ENCODE data around the gene LGI1.

The LGI1 gene

DNA sequence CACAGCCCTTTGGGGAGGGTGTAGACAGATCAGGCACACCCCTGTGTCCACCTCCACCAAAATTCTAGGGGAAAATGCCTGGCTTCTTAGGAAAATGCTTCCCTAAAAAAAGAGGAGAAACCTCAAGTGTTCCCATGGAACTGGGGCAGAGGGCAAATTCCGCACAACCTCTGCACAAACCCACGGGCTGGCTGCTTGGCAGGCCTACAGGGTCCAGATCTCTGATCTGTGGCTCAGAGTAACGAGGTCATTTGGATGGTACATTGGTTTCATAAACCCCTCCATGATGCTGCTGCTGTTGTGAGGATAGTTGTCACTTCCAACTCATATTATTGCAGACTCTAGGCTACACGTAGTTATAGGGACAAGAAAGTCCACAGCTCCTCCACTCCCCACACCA lies 16.0 kb downstream of the LGI1 start:
- H3K27me3 ChIP-seq (replicated peaks), result no peaks in the 10 kb centered on the region
- in situ Hi-C loops (cut with HindIII; ENCODE audit: low pct_ligation_motif_present, low sequenced_read_pairs), result no loop called here
- H3K36me3 ChIP-seq (replicated peaks), result no peaks in the 10 kb centered on the region
- no peak overlapping the region for H3K4me3 ChIP-seq (ENCODE audit: low read depth, low read length)
- H3K27ac ChIP-seq, result no peak overlapping the region
- TF ChIP-seq, protein P1, sequence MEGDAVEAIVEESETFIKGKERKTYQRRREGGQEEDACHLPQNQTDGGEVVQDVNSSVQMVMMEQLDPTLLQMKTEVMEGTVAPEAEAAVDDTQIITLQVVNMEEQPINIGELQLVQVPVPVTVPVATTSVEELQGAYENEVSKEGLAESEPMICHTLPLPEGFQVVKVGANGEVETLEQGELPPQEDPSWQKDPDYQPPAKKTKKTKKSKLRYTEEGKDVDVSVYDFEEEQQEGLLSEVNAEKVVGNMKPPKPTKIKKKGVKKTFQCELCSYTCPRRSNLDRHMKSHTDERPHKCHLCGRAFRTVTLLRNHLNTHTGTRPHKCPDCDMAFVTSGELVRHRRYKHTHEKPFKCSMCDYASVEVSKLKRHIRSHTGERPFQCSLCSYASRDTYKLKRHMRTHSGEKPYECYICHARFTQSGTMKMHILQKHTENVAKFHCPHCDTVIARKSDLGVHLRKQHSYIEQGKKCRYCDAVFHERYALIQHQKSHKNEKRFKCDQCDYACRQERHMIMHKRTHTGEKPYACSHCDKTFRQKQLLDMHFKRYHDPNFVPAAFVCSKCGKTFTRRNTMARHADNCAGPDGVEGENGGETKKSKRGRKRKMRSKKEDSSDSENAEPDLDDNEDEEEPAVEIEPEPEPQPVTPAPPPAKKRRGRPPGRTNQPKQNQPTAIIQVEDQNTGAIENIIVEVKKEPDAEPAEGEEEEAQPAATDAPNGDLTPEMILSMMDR (IDR thresholded peaks at IDR 0.05; ENCODE audit: low read depth, low read length, missing control alignments), result no peak
- DNase-seq, result no peak

- Histone ChIP-seq H3K36me3 (replicated peaks) (no peaks in the 10 kb centered on the region), H3K27me3 (replicated peaks) (no peaks in the 10 kb centered on the region), H3K27ac (no peak overlapping the region), H3K4me3 (ENCODE audit: low read depth, low read length) (no peak overlapping the region)
- TF ChIP-seq, protein P1 (IDR thresholded peaks at IDR 0.05; ENCODE audit: low read depth, low read length, missing control alignments), result no peak
- DNase-seq, result no peak
- in situ Hi-C loops (cut with HindIII; ENCODE audit: low pct_ligation_motif_present, low sequenced_read_pairs), result no loop called here
Observed at GRCh38 chr10:93775356-93775755, 17.6 kb downstream of the LGI1 start.

- no peak for DNase-seq
- H3K27ac ChIP-seq, result no peak overlapping the region
- H3K36me3 ChIP-seq (replicated peaks), result no peaks in the 10 kb centered on the region
- TF ChIP-seq, protein P1 (IDR thresholded peaks at IDR 0.05; ENCODE audit: low read depth, low read length, missing control alignments), result no peak
- in situ Hi-C loops (cut with HindIII; ENCODE audit: low pct_ligation_motif_present, low sequenced_read_pairs), result no loop called here
- no peak overlapping the region for H3K4me3 ChIP-seq (ENCODE audit: low read depth, low read length)
- H3K27me3 ChIP-seq (replicated peaks), result no peaks in the 10 kb centered on the region
Observed at GRCh38 chr10:93777092-93777491, 19.4 kb downstream of the LGI1 start.

- in situ Hi-C loops (cut with HindIII; ENCODE audit: low pct_ligation_motif_present, low sequenced_read_pairs), result no loop called here
- Histone ChIP-seq H3K36me3 (replicated peaks) (no peaks in the 10 kb centered on the region), H3K27me3 (replicated peaks) (no peaks in the 10 kb centered on the region), H3K4me3 (ENCODE audit: low read depth, low read length) (no peak overlapping the region), H3K27ac (no peak overlapping the region)
- no peak for DNase-seq
- TF ChIP-seq, protein P1 (IDR thresholded peaks at IDR 0.05; ENCODE audit: low read depth, low read length, missing control alignments), result no peak
Observed at GRCh38 chr10:93784059-93784458, 26.3 kb downstream of the LGI1 start.

DNA sequence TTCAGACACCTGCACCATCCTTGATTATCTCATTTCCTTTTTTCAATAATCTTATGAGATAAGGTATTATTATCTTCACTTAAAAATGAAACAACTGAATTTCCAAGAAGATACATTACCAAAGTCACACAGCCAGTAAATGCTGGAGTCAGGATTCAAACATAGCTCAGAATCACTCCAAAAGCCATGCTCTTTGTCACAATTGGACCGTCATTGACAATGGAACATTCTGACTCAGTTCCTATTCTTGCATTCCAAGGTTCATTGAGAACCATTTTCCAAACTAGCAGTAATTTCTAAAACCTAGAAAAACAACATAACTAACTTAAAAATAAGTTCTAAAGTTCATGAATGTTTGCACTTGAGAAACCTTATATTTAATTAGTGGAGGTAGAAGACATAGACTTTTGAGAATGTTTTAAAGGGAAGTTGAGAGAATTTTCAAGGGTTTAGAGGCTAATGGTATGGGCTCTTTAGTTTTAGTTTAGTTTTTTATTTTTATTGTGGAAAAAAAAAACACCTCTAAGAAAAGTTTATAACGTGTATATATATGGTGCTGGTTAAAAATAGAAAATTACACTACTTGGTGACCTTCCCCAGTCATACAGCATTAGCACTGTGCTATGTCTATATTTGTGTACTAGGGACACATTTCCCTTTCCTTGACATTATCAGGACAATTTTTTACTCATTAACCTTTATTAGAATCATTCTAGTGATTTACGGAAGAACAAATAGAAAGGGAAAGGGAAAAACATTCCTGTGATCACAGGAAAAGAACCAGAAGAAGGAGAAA lies 30.9 kb downstream of the LGI1 start:
- H3K4me3 ChIP-seq (ENCODE audit: low read depth, low read length), result no peak overlapping the region
- no peaks in the 10 kb centered on the region for H3K27me3 ChIP-seq (replicated peaks)
- in situ Hi-C loops (cut with HindIII; ENCODE audit: low pct_ligation_motif_present, low sequenced_read_pairs), result no loop called here
- H3K36me3 ChIP-seq (replicated peaks), result no peaks in the 10 kb centered on the region
- TF ChIP-seq, protein P1 (IDR thresholded peaks at IDR 0.05; ENCODE audit: low read depth, low read length, missing control alignments), result no peak
- H3K27ac ChIP-seq, result no peak overlapping the region
- DNase-seq, result no peak

DNA sequence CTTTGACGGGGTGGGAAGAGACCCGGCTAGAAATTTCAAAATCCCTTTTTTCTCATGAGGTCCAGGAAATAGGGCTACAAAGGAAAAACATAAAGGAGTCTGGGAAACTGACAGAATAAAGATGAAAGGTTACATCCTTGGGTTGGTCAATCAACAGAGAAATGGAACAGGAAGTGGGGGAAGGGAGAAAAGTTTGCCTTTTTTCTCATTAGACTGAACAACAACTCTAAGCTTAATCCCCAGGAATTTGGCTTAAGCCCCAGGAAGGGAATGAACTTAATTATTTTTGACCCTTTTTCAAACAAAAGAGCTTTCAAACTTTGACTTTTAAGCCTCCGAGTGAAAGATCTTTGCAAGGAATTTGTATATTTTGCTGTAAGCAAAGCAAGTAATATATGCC lies 32.7 kb downstream of the LGI1 start:
- no peak overlapping the region for H3K27ac ChIP-seq
- TF ChIP-seq, protein P1 (IDR thresholded peaks at IDR 0.05; ENCODE audit: low read depth, low read length, missing control alignments), result no peak
- H3K36me3 ChIP-seq (replicated peaks), result no peaks in the 10 kb centered on the region
- no peaks in the 10 kb centered on the region for H3K27me3 ChIP-seq (replicated peaks)
- in situ Hi-C loops (cut with HindIII; ENCODE audit: low pct_ligation_motif_present, low sequenced_read_pairs), result no loop called here
- H3K4me3 ChIP-seq (ENCODE audit: low read depth, low read length), result no peak overlapping the region
- no peak for DNase-seq
